Measurements from ENCODE around the gene MAN1B1.

The MAN1B1 gene

DNA sequence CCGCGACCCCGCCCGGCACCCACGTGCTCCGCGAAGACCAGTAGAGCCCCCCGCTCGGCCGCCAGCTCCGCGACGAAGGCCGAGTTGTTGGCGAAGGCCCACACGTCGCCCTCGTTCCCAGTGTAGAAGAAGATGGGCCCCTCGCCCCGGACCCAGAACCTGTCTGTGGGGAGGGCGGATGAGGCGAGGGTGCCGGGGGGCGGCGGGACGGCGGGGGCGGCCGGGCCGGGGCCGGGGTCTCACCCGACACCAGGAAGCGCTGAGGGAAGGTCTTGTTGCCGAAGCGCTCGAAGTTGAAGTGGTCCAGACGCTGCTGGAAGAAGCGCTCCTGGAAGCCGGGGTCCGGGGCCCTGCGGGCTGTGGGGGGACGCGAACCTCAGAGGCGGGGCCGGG, 27.4 kb downstream of the MAN1B1 start:
- Histone ChIP-seq H3K9me3 (replicated peaks; ENCODE audit: insufficient read depth, low read length) (no peaks in the 10 kb centered on the region), H3K27ac (ENCODE audit: low read length) (no peak overlapping the region), H3K4me2 (ENCODE audit: low read depth, low read length) (peak overlapping the region; percentile 95), H3K9me2 (replicated peaks; ENCODE audit: insufficient read depth, low read length) (no peaks in the 10 kb centered on the region), H3K36me3 (replicated peaks; ENCODE audit: insufficient read depth, low read length) (no peaks in the 10 kb centered on the region), H3K9ac (ENCODE audit: low read length) (peak overlapping the region; percentile 62; the same call in 1 of the 2 replicates), H4K20me1 (ENCODE audit: insufficient read depth, low read length) (no peaks in the 10 kb centered on the region), H3K79me2 (ENCODE audit: low read length) (no peaks in the 10 kb centered on the region), H3K27me3 (replicated peaks; ENCODE audit: insufficient read depth, low read length) (peaks cover 15% of the 10 kb centered on the region), H2AFZ (ENCODE audit: low read length) (peak overlapping the region; percentile 72), H3K4me3 (ENCODE audit: low read length) (peak overlapping the region; percentile 61), H3K4me1 (ENCODE audit: low read length) (peaks cover 2% of the 10 kb centered on the region; the same call in 1 of the 2 replicates), H3F3A (ENCODE audit: insufficient read depth, low read length) (no peaks in the 10 kb centered on the region)
- TF ChIP-seq EZH2phosphoT487 (IDR thresholded peaks at IDR 0.05; ENCODE audit: low read length), result no peak
- TF ChIP-seq, protein P1, sequence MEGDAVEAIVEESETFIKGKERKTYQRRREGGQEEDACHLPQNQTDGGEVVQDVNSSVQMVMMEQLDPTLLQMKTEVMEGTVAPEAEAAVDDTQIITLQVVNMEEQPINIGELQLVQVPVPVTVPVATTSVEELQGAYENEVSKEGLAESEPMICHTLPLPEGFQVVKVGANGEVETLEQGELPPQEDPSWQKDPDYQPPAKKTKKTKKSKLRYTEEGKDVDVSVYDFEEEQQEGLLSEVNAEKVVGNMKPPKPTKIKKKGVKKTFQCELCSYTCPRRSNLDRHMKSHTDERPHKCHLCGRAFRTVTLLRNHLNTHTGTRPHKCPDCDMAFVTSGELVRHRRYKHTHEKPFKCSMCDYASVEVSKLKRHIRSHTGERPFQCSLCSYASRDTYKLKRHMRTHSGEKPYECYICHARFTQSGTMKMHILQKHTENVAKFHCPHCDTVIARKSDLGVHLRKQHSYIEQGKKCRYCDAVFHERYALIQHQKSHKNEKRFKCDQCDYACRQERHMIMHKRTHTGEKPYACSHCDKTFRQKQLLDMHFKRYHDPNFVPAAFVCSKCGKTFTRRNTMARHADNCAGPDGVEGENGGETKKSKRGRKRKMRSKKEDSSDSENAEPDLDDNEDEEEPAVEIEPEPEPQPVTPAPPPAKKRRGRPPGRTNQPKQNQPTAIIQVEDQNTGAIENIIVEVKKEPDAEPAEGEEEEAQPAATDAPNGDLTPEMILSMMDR (IDR thresholded peaks at IDR 0.05; ENCODE audit: low read length), result no peak
- TF ChIP-seq EZH2 (optimal IDR thresholded peaks at IDR 0.05; ENCODE audit: low read depth, low read length), result no peak
- no peak for DNase-seq

DNA sequence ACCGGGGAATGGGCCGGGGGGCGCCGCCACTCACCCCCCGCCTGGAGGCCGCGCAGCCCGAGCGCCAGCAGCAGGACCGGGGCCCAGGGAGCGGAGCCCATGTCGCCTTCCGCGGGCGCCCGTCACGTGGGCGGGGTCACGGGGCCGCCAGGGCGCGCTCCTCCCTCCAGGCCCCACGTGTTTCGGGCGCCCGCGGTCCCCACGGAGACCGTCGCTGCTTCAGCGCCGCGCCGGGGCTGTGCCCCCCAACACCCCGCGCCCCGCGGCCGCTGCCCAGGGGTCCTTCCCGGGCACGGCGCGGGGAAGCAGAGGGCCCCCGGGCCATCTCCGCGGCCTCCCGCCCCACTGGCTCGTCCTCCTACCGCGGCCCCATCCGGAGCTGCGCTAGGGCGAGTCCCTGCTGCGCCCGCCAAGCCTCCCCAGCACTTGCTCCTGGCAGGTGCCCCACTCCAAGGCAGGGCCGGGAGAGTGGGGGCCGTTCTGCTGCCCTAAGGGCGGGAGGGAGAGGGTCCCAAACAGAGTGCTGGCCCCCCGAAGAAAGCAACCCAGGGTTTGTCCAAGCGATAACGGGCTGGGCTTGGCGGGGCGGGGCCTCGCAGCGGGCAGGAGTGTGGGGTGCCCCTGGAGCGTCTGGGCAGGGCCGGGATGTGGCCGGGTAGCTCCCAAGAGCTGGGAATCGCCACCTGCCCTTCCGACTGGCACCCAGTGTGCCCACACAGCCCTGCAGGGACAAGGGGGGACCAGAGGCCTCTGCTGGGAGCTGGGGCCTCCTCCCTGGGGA, 28.0 kb downstream of the MAN1B1 start, which contains the start of gene DPP7:
Gene DPP7 (minus strand): TSS at position 121 of the 781 bp plus-strand sequence. CDS start 20 bp downstream, at position 101.
- Histone ChIP-seq H3K9me2 (replicated peaks; ENCODE audit: insufficient read depth, low read length) (no peaks in the 10 kb centered on the region), H3K9ac (ENCODE audit: low read length) (peak within 1 kb of the TSS; percentile 62; the same call in 1 of the 2 replicates), H2AFZ (ENCODE audit: low read length) (peak within 1 kb of the TSS; percentile 72), H3K79me2 (ENCODE audit: low read length) (no peaks in the 10 kb centered on the region), H3K27me3 (replicated peaks; ENCODE audit: insufficient read depth, low read length) (peaks cover 15% of the 10 kb centered on the region), H3K27ac (ENCODE audit: low read length) (no peak within 1 kb of the TSS), H3K4me3 (ENCODE audit: low read length) (peak within 1 kb of the TSS; percentile 61), H3K4me1 (ENCODE audit: low read length) (peaks cover 4% of the 10 kb centered on the region; the same call in 1 of the 2 replicates), H3F3A (ENCODE audit: insufficient read depth, low read length) (no peaks in the 10 kb centered on the region), H3K4me2 (ENCODE audit: low read depth, low read length) (peak within 1 kb of the TSS; percentile 95), H4K20me1 (ENCODE audit: insufficient read depth, low read length) (no peaks in the 10 kb centered on the region), H3K36me3 (replicated peaks; ENCODE audit: insufficient read depth, low read length) (no peaks in the 10 kb centered on the region), H3K9me3 (replicated peaks; ENCODE audit: insufficient read depth, low read length) (no peaks in the 10 kb centered on the region)
- peak; percentile 73 for DNase-seq
- TF ChIP-seq, protein P1 (IDR thresholded peaks at IDR 0.05; ENCODE audit: low read length), result no peak
- TF ChIP-seq EZH2phosphoT487 (IDR thresholded peaks at IDR 0.05; ENCODE audit: low read length), result no peak
- no peak for TF ChIP-seq EZH2 (optimal IDR thresholded peaks at IDR 0.05; ENCODE audit: low read depth, low read length)

- H3K4me2 ChIP-seq (ENCODE audit: low read depth, low read length), result peak overlapping the region; percentile 95
- H3K4me1 ChIP-seq (ENCODE audit: low read length), result peaks cover 4% of the 10 kb centered on the region; the same call in 1 of the 2 replicates
- no peak overlapping the region for H3K27ac ChIP-seq (ENCODE audit: low read length)
- peaks cover 15% of the 10 kb centered on the region for H3K27me3 ChIP-seq (replicated peaks; ENCODE audit: insufficient read depth, low read length)
- no peak overlapping the region for H3K4me3 ChIP-seq (ENCODE audit: low read length)
- DNase-seq, result no peak
- peak overlapping the region; percentile 69; the same call in 1 of the 2 replicates for H2AFZ ChIP-seq (ENCODE audit: low read length)
- no peaks in the 10 kb centered on the region for H4K20me1 ChIP-seq (ENCODE audit: insufficient read depth, low read length)
- no peaks in the 10 kb centered on the region for H3F3A ChIP-seq (ENCODE audit: insufficient read depth, low read length)
- no peaks in the 10 kb centered on the region for H3K9me2 ChIP-seq (replicated peaks; ENCODE audit: insufficient read depth, low read length)
- H3K9me3 ChIP-seq (replicated peaks; ENCODE audit: insufficient read depth, low read length), result no peaks in the 10 kb centered on the region
- no peak overlapping the region for H3K9ac ChIP-seq (ENCODE audit: low read length)
- TF ChIP-seq EZH2phosphoT487 (IDR thresholded peaks at IDR 0.05; ENCODE audit: low read length) (no peak), EZH2 (optimal IDR thresholded peaks at IDR 0.05; ENCODE audit: low read depth, low read length) (no peak)
- TF ChIP-seq, protein P1 (IDR thresholded peaks at IDR 0.05; ENCODE audit: low read length), result no peak
- no peaks in the 10 kb centered on the region for H3K36me3 ChIP-seq (replicated peaks; ENCODE audit: insufficient read depth, low read length)
- no peaks in the 10 kb centered on the region for H3K79me2 ChIP-seq (ENCODE audit: low read length)
Observed at GRCh38 chr9:137115394-137116026, 28.7 kb downstream of the MAN1B1 start.

Measured in MM.1S (cell line).